Caki2 (cell line): Measurements from ENCODE around the gene B3GLCT. TPM values are rescaled to one million over a fixed set of nuclear protein-coding genes. Genes with fewer than 3 reads are reported as not detected.
"Not testable (repeated sequence)": the region's sequence is repeated elsewhere in the genome, so short reads cannot be mapped to it uniquely, and the experiment has no call there.

Experiments
- DNase-seq: peaks from one replicate; pipeline ENCODE4 v3.0.0-alpha.2; 2015; ENCODE audit warnings: low read depth
- in situ Hi-C: cut with HindIII; loops from 2 replicates; pipeline ENCODE4 v1.10.0; 2016; ENCODE audit warnings: low sequenced_read_pairs, low pct_unique_long_range_greater_than_20kb, mixed read lengths
- total RNA-seq: library from RNA; depleted of rRNA; stranded (reverse); fragments of >200 nt; shearing (Covaris generic); gene quantifications from 2 replicates; pipeline ENCODE4 v1.2.3, GENCODE V29; 2014; ENCODE audit warnings: low replicate concordance

B3GLCT gene
- total RNA-seq, 1 experiment from 2014 or later = 8.7 TPM

GRCh38 chr13:31177813-31178495, 21.8 kb upstream of the B3GLCT start:
- in situ Hi-C loops, DNase-seq: not testable (repeated sequence)

GRCh38 chr13:31179241-31179640, 20.5 kb upstream of the B3GLCT start:
- no peak for DNase-seq
- in situ Hi-C loops = no loop called here

- in situ Hi-C loops = no loop called here
Observed at GRCh38 chr13:31179754-31180153, 20.0 kb upstream of the B3GLCT start.

GRCh38 chr13:31182987-31183386, 16.8 kb upstream of the B3GLCT start:
- in situ Hi-C loops = no loop called here

More at GRCh38 chr13:31179754-31180153, 20.0 kb upstream of the B3GLCT start:
- no peak for DNase-seq

GRCh38 chr13:31184451-31184850, 15.3 kb upstream of the B3GLCT start:
- no peak for DNase-seq
- in situ Hi-C loops = no loop called here

More at GRCh38 chr13:31182987-31183386, 16.8 kb upstream of the B3GLCT start:
- no peak for DNase-seq

- in situ Hi-C loops = no loop called here
- DNase-seq = no peak
Observed at GRCh38 chr13:31184981-31185645, 14.7 kb upstream of the B3GLCT start.

- DNase-seq = no peak
- in situ Hi-C loops = no loop called here
Observed at GRCh38 chr13:31191748-31192147, 8.0 kb upstream of the B3GLCT start.

GRCh38 chr13:31192306-31192705, 7.5 kb upstream of the B3GLCT start:
- DNase-seq = no peak
- in situ Hi-C loops = no loop called here

GRCh38 chr13:31195616-31196015, 4.2 kb upstream of the B3GLCT start:
- no peak for DNase-seq
- in situ Hi-C loops = no loop called here

- in situ Hi-C loops = no loop called here
Observed at GRCh38 chr13:31196992-31197391, 2.8 kb upstream of the B3GLCT start.

GRCh38 chr13:31198519-31198918, 1.3 kb upstream of the B3GLCT start:
- in situ Hi-C loops = no loop called here
- no peak for DNase-seq

More at GRCh38 chr13:31196992-31197391, 2.8 kb upstream of the B3GLCT start:
- DNase-seq = no peak

- in situ Hi-C loops = no loop called here
- no peak for DNase-seq
Observed at GRCh38 chr13:31199527-31199848, 287 bp upstream of the B3GLCT start.

GRCh38 chr13:31200637-31200971, 829 bp downstream of the B3GLCT start:
- in situ Hi-C loops = no loop called here
- DNase-seq = no peak

GRCh38 chr13:31201341-31202031, 1.7 kb downstream of the B3GLCT start:
- in situ Hi-C loops = no loop called here
- no peak for DNase-seq

- peak; percentile 50 for DNase-seq
- in situ Hi-C loops = no loop called here
Observed at GRCh38 chr13:31204592-31204991, 4.8 kb downstream of the B3GLCT start.

- in situ Hi-C loops = no loop called here
- no peak for DNase-seq
Observed at GRCh38 chr13:31207661-31208552, 8.1 kb downstream of the B3GLCT start.

GRCh38 chr13:31208559-31209122, 8.9 kb downstream of the B3GLCT start:
- in situ Hi-C loops = no loop called here
- no peak for DNase-seq

- in situ Hi-C loops = no loop called here
- no peak for DNase-seq
Observed at GRCh38 chr13:31209172-31209840, 9.5 kb downstream of the B3GLCT start.
